GM06990 (cell line): ENCODE data around the gene TOR4A.

Source experiments
- DNase-seq: peaks from one replicate; pipeline ENCODE4 v3.0.0-alpha.2; 2011; ENCODE audit not compliant: insufficient read length; ENCODE audit errors: extremely low read depth
- H3K27me3 ChIP-seq: replicated peaks from 2 replicates; pipeline ENCODE4 v1.6.0; 2011; ENCODE audit warnings: low read length; ENCODE audit not compliant: control insufficient read depth, insufficient read depth
- H3K36me3 ChIP-seq: 2 replicates; pipeline ENCODE4 v1.5.1; 2011; ENCODE audit warnings: low read length; ENCODE audit not compliant: control insufficient read depth, insufficient read depth
- H3K4me3 ChIP-seq: replicated peaks from 2 replicates; pipeline ENCODE4 v1.5.1; 2011; ENCODE audit warnings: low read depth, mild to moderate bottlenecking, control low read depth, low read length
- CTCF ChIP-seq: IDR thresholded peaks from 2 replicates; pipeline ENCODE4 v1.5.1; 2011; ENCODE audit warnings: low read length, control low read depth, mild to moderate bottlenecking, inconsistent platforms; ENCODE audit not compliant: insufficient read depth, poor library complexity, severe bottlenecking

Gene TOR4A

GRCh38 chr9:137230705-137231371, 46.7 kb upstream of the TOR4A start, which contains the start of gene SLC34A3:
Gene SLC34A3, plus strand, starts transcription at chr9:137230901. Its CDS starts 802 bp downstream, at chr9:137231703.
- no peaks in the 10 kb centered on the region for H3K36me3 ChIP-seq
- no peak for DNase-seq
- TF ChIP-seq CTCF: no peak
- H3K27me3 ChIP-seq: no peaks in the 10 kb centered on the region; the same call in 1 of the 2 replicates
- no peak within 1 kb of the TSS for H3K4me3 ChIP-seq

- H3K36me3 ChIP-seq: no peaks in the 10 kb centered on the region
- DNase-seq: no peak
- H3K4me3 ChIP-seq: no peak overlapping the region
- TF ChIP-seq CTCF: no peak
- no peaks in the 10 kb centered on the region; the same call in 1 of the 2 replicates for H3K27me3 ChIP-seq
Measured at GRCh38 chr9:137231372-137232039, 46.0 kb upstream of the TOR4A start.

DNA sequence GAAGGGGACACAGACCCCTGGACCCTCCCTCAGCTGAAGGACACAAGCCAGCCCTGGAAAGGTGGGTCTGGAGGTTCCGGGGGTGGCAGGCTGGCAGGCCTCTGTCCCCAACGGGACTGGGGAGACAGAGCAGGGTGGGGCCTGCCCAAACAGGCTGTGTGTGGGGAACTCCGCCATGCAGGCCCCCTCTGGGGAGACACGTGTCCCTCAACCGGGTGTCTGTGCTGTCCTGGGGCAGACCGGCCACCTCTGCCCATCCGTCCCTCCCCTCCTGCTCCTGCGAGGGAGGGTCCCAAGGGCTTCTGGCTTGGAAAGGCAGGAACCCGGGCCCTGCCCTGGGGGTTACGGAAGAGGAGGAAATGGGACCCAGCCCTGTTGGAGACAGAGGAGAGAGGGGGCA, 45.4 kb upstream of the TOR4A start:
- Histone ChIP-seq H3K27me3 (no peaks in the 10 kb centered on the region; the same call in 1 of the 2 replicates), H3K4me3 (no peak overlapping the region), H3K36me3 (no peaks in the 10 kb centered on the region)
- no peak for TF ChIP-seq CTCF
- no peak for DNase-seq

DNA sequence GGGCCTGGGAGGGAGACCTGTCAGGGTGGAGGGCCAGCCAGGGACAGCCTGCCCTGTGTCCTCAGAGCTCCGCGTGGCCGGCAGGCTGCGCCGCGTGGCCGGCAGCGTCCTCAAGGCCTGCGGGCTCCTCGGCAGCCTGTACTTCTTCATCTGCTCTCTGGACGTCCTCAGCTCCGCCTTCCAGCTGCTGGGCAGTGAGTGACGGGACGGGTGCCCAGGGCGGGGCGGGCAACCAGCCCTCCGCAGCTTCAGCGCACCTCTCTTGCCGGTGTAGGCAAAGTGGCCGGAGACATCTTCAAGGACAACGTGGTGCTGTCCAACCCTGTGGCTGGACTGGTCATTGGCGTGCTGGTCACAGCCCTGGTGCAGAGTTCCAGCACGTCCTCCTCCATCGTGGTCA, 45.0 kb upstream of the TOR4A start:
- Histone ChIP-seq H3K4me3 (no peak overlapping the region), H3K36me3 (no peaks in the 10 kb centered on the region), H3K27me3 (no peaks in the 10 kb centered on the region; the same call in 1 of the 2 replicates)
- no peak for TF ChIP-seq CTCF
- DNase-seq: no peak

- no peak for TF ChIP-seq CTCF
- no peak overlapping the region for H3K4me3 ChIP-seq
- no peaks in the 10 kb centered on the region; the same call in 1 of the 2 replicates for H3K27me3 ChIP-seq
- no peaks in the 10 kb centered on the region for H3K36me3 ChIP-seq
- DNase-seq: no peak
Measured at GRCh38 chr9:137233143-137233980, 44.2 kb upstream of the TOR4A start.
